ENCODE data around the gene TMEM38A. TPM values are rescaled to one million over a fixed set of nuclear protein-coding genes. Genes with fewer than 3 reads are reported as not detected.

The TMEM38A gene
- total and polyA plus RNA-seq, 3 experiments from 2014 or later = 0.50 to 0.60 TPM; not detected in 1

GRCh38 chr19:16652854-16653253, 8.1 kb upstream of the TMEM38A start:
- Histone ChIP-seq H3K4me1 (ENCODE audit: insufficient read depth, low read length) (peaks cover 10% of the 10 kb centered on the region), H3K4me3 (ENCODE audit: low read length) (no peak overlapping the region), H3K9me3 (ENCODE audit: low read length) (no peaks in the 10 kb centered on the region), H3K27me3 (ENCODE audit: insufficient read depth, low read length, poor library complexity, severe bottlenecking) (no peaks in the 10 kb centered on the region), H3K27ac (ENCODE audit: low read depth, low read length) (no peak overlapping the region), H3K36me3 (ENCODE audit: insufficient read depth, low read length) (peaks cover 50% of the 10 kb centered on the region)
- Mint-ChIP-seq H3K4me1 (peaks cover 17 to 50% (median 38%) of the 10 kb centered on the region in 3 donors), H3K9me3 (no peaks in the 10 kb centered on the region), H3K4me3 (no peak overlapping the region), H3K27ac (peak overlapping the region in 4 of 8 donors; percentile 30 to 59 (median 38)), H3K27me3 (no peaks in the 10 kb centered on the region), H3K36me3 (peaks cover 15 to 85% (median 23%) of the 10 kb centered on the region in 3 donors)
- DNase-seq = no peak
- CTCF ChIA-PET = no interaction called here
- POLR2A ChIA-PET = no interaction called here

- Mint-ChIP-seq H3K36me3 (peaks cover 15 to 88% (median 23%) of the 10 kb centered on the region in 3 donors), H3K27me3 (no peaks in the 10 kb centered on the region), H3K4me3 (peak overlapping the region in 1 of 7 donors; percentile 32), H3K4me1 (peaks cover 30 to 58% (median 47%) of the 10 kb centered on the region in 3 donors), H3K9me3 (no peaks in the 10 kb centered on the region), H3K27ac (no peak overlapping the region)
- Histone ChIP-seq H3K27me3 (ENCODE audit: insufficient read depth, low read length, poor library complexity, severe bottlenecking) (no peaks in the 10 kb centered on the region), H3K9me3 (ENCODE audit: low read length) (no peaks in the 10 kb centered on the region), H3K36me3 (ENCODE audit: insufficient read depth, low read length) (peaks cover 59% of the 10 kb centered on the region), H3K4me1 (ENCODE audit: insufficient read depth, low read length) (peaks cover 23% of the 10 kb centered on the region), H3K27ac (ENCODE audit: low read depth, low read length) (no peak overlapping the region), H3K4me3 (ENCODE audit: low read length) (no peak overlapping the region)
- CTCF ChIA-PET = no interaction called here
- no peak for DNase-seq
- POLR2A ChIA-PET = no interaction called here
Measured at GRCh38 chr19:16654140-16654539, 6.8 kb upstream of the TMEM38A start.

- Mint-ChIP-seq H3K27me3 (no peaks in the 10 kb centered on the region), H3K27ac (peak overlapping the region in 2 of 8 donors; percentile 29 to 57), H3K4me3 (peak overlapping the region in 1 of 7 donors; percentile 54), H3K36me3 (peaks cover 15 to 85% (median 23%) of the 10 kb centered on the region in 3 donors), H3K9me3 (no peaks in the 10 kb centered on the region), H3K4me1 (peaks cover 31 to 61% (median 49%) of the 10 kb centered on the region in 3 donors)
- Histone ChIP-seq H3K36me3 (ENCODE audit: insufficient read depth, low read length) (peaks cover 59% of the 10 kb centered on the region), H3K27me3 (ENCODE audit: insufficient read depth, low read length, poor library complexity, severe bottlenecking) (no peaks in the 10 kb centered on the region), H3K27ac (ENCODE audit: low read depth, low read length) (no peak overlapping the region), H3K4me1 (ENCODE audit: insufficient read depth, low read length) (peaks cover 27% of the 10 kb centered on the region), H3K9me3 (ENCODE audit: low read length) (no peaks in the 10 kb centered on the region), H3K4me3 (ENCODE audit: low read length) (no peak overlapping the region)
- no peak for DNase-seq
- POLR2A ChIA-PET = no interaction called here
- CTCF ChIA-PET = no interaction called here
Measured at GRCh38 chr19:16654627-16655026, 6.3 kb upstream of the TMEM38A start.

- peaks cover 15 to 80% (median 23%) of the 10 kb centered on the region in 3 donors for H3K36me3 Mint-ChIP-seq
- H3K27ac Mint-ChIP-seq = peak overlapping the region in 1 of 8 donors; percentile 36
- peaks cover 32 to 59% (median 44%) of the 10 kb centered on the region in 3 donors for H3K4me1 Mint-ChIP-seq
- Histone ChIP-seq H3K4me1 (ENCODE audit: insufficient read depth, low read length) (peaks cover 27% of the 10 kb centered on the region), H3K36me3 (ENCODE audit: insufficient read depth, low read length) (peaks cover 59% of the 10 kb centered on the region), H3K27me3 (ENCODE audit: insufficient read depth, low read length, poor library complexity, severe bottlenecking) (no peaks in the 10 kb centered on the region), H3K9me3 (ENCODE audit: low read length) (no peaks in the 10 kb centered on the region), H3K4me3 (ENCODE audit: low read length) (no peak overlapping the region), H3K27ac (ENCODE audit: low read depth, low read length) (no peak overlapping the region)
- CTCF ChIA-PET = no interaction called here
- H3K27me3 Mint-ChIP-seq = no peaks in the 10 kb centered on the region
- POLR2A ChIA-PET = no interaction called here
- DNase-seq = no peak
- peak overlapping the region in 1 of 7 donors; percentile 65 for H3K4me3 Mint-ChIP-seq
- no peaks in the 10 kb centered on the region for H3K9me3 Mint-ChIP-seq
Measured at GRCh38 chr19:16655727-16656126, 5.2 kb upstream of the TMEM38A start.

- Mint-ChIP-seq H3K27ac (peak overlapping the region in 2 of 8 donors; percentile 36 to 41), H3K27me3 (peaks cover 0 to 2% of the 10 kb centered on the region in 2 donors), H3K4me1 (peaks cover 36 to 66% (median 47%) of the 10 kb centered on the region in 3 donors), H3K9me3 (no peaks in the 10 kb centered on the region), H3K36me3 (peaks cover 5 to 65% (median 16%) of the 10 kb centered on the region in 3 donors), H3K4me3 (peak overlapping the region in 4 of 7 donors; percentile 0 to 76 (median 22))
- Histone ChIP-seq H3K4me1 (ENCODE audit: insufficient read depth, low read length) (peaks cover 34% of the 10 kb centered on the region), H3K27ac (ENCODE audit: low read depth, low read length) (no peak overlapping the region), H3K4me3 (ENCODE audit: low read length) (no peak overlapping the region), H3K27me3 (ENCODE audit: insufficient read depth, low read length, poor library complexity, severe bottlenecking) (no peaks in the 10 kb centered on the region), H3K9me3 (ENCODE audit: low read length) (no peaks in the 10 kb centered on the region), H3K36me3 (ENCODE audit: insufficient read depth, low read length) (peaks cover 46% of the 10 kb centered on the region)
- CTCF ChIA-PET = interaction anchor here (0.7 kb wide), 1 partner anchor 11 kb away, joined by 3 read pairs; no protein-coding TSS in a partner anchor
- POLR2A ChIA-PET = no interaction called here
- no peak for DNase-seq
Measured at GRCh38 chr19:16657384-16657783, 3.6 kb upstream of the TMEM38A start.

GRCh38 chr19:16659464-16659831, 1.5 kb upstream of the TMEM38A start:
- H3K4me1 ChIP-seq (ENCODE audit: insufficient read depth, low read length) = peaks cover 34% of the 10 kb centered on the region
- Mint-ChIP-seq H3K4me3 (peak overlapping the region; percentile 97 to 100 (median 99)), H3K27me3 (peaks cover 2 to 3% of the 10 kb centered on the region in 2 donors), H3K9me3 (no peaks in the 10 kb centered on the region), H3K4me1 (peaks cover 35 to 66% (median 49%) of the 10 kb centered on the region in 3 donors), H3K27ac (peak overlapping the region; percentile 94 to 99 (median 98)), H3K36me3 (peaks cover 0 to 46% (median 10%) of the 10 kb centered on the region in 3 donors)
- CTCF ChIA-PET = interaction anchor here (1.2 to 1.3 kb wide), 2 partner anchors 31 to 105 kb away, joined by 4 to 8 read pairs; partner anchors contain the start of gene MED26
- peak overlapping the region; percentile 92 for H3K27ac ChIP-seq (ENCODE audit: low read depth, low read length)
- POLR2A ChIA-PET = interaction anchor here (0.6 to 2.4 kb wide), 4 partner anchors 31 to 117 kb away, joined by 3 to 20 read pairs (median 4); partner anchors contain the start of gene MED26
- H3K9me3 ChIP-seq (ENCODE audit: low read length) = no peaks in the 10 kb centered on the region
- peaks cover 34% of the 10 kb centered on the region for H3K36me3 ChIP-seq (ENCODE audit: insufficient read depth, low read length)
- no peaks in the 10 kb centered on the region for H3K27me3 ChIP-seq (ENCODE audit: insufficient read depth, low read length, poor library complexity, severe bottlenecking)
- H3K4me3 ChIP-seq (ENCODE audit: low read length) = peak overlapping the region; percentile 98
- no peak for DNase-seq

GRCh38 chr19:16659832-16660708, 869 bp upstream of the TMEM38A start, which contains the start of gene SMIM7:
TSS of gene SMIM7 (minus strand) at chr19:16660144. CDS start at chr19:16660110, 34 bp downstream.
- Histone ChIP-seq H3K27ac (ENCODE audit: low read depth, low read length) (peak within 1 kb of the TSS; percentile 92), H3K4me1 (ENCODE audit: insufficient read depth, low read length) (peaks cover 34% of the 10 kb centered on the region), H3K27me3 (ENCODE audit: insufficient read depth, low read length, poor library complexity, severe bottlenecking) (no peaks in the 10 kb centered on the region), H3K36me3 (ENCODE audit: insufficient read depth, low read length) (peaks cover 29% of the 10 kb centered on the region), H3K9me3 (ENCODE audit: low read length) (no peaks in the 10 kb centered on the region), H3K4me3 (ENCODE audit: low read length) (peak within 1 kb of the TSS; percentile 98)
- H3K9me3 Mint-ChIP-seq = no peaks in the 10 kb centered on the region
- H3K27me3 Mint-ChIP-seq = peaks cover 2 to 3% of the 10 kb centered on the region in 2 donors
- peaks cover 35 to 61% (median 45%) of the 10 kb centered on the region in 3 donors for H3K4me1 Mint-ChIP-seq
- peak within 1 kb of the TSS; percentile 94 to 99 (median 98) for H3K27ac Mint-ChIP-seq
- peak within 1 kb of the TSS; percentile 97 to 100 (median 99) for H3K4me3 Mint-ChIP-seq
- peak; percentile 98 to 100 (median 99) for DNase-seq
- POLR2A ChIA-PET = interaction anchor here (0.6 to 2.4 kb wide), 4 partner anchors 32 to 94 kb away, joined by 3 to 20 read pairs (median 4); partner anchors contain the start of gene MED26
- H3K36me3 Mint-ChIP-seq = peaks cover 0 to 40% (median 8%) of the 10 kb centered on the region in 3 donors
- CTCF ChIA-PET = interaction anchor here (0.9 to 1.3 kb wide), 3 partner anchors 11 to 106 kb away, joined by 3 to 8 read pairs (median 4); partner anchors contain the start of gene MED26
